Duodenal mucosa (tissue), 2 donors: ENCODE results near the gene NCAM1.

Experiments
- H3K27ac ChIP-seq: one replicate; pipeline ENCODE4 v1.7.0; 2013; ENCODE audit warnings: low read depth, low read length
- H3K27me3 ChIP-seq, 2 donors: one replicate each; pipeline ENCODE4 v1.7.0; 2013; ENCODE audit warnings: low read length in 2 of 2, control low read depth in 1 of 2; ENCODE audit not compliant: insufficient read depth in 2 of 2, control insufficient read depth in 1 of 2
- H3K36me3 ChIP-seq, 2 donors: one replicate each; pipeline ENCODE4 v1.7.0; 2013; ENCODE audit warnings: low read length in 2 of 2, control low read depth in 1 of 2; ENCODE audit not compliant: insufficient read depth in 2 of 2, control insufficient read depth in 1 of 2
- H3K4me1 ChIP-seq, 2 donors: one replicate each; pipeline ENCODE4 v1.7.0; 2013; ENCODE audit warnings: low read length in 2 of 2, control low read depth in 1 of 2; ENCODE audit not compliant: insufficient read depth in 2 of 2, control insufficient read depth in 1 of 2
- H3K4me3 ChIP-seq, 2 donors: one replicate each; pipeline ENCODE4 v1.7.0; 2013; ENCODE audit warnings: low read length in 2 of 2, low read depth in 1 of 2
- H3K9ac ChIP-seq, 2 donors: one replicate each; pipeline ENCODE4 v1.7.0; 2013; ENCODE audit warnings: low read length in 2 of 2, low read depth in 1 of 2
- H3K9me3 ChIP-seq, 2 donors: one replicate each; pipeline ENCODE4 v1.7.0; 2013; ENCODE audit warnings: low read length in 2 of 2, control low read depth in 1 of 2; ENCODE audit not compliant: control insufficient read depth in 1 of 2

Gene NCAM1

GRCh38 chr11:113213549-113213948 is 252.3 kb downstream of the NCAM1 start:
- Histone ChIP-seq H3K4me1 (no peaks in the 10 kb centered on the region), H3K36me3 (no peaks in the 10 kb centered on the region), H3K27ac (no peak overlapping the region)

GRCh38 chr11:113222241-113222640 is 261.0 kb downstream of the NCAM1 start:
- no peak overlapping the region for H3K4me3 ChIP-seq
- no peaks in the 10 kb centered on the region for H3K9me3 ChIP-seq
- no peaks in the 10 kb centered on the region for H3K27me3 ChIP-seq
- no peaks in the 10 kb centered on the region for H3K4me1 ChIP-seq
- no peaks in the 10 kb centered on the region for H3K36me3 ChIP-seq
- no peak overlapping the region for H3K9ac ChIP-seq
- H3K27ac ChIP-seq, result no peak overlapping the region

More at GRCh38 chr11:113213549-113213948, 252.3 kb downstream of the NCAM1 start:
- Histone ChIP-seq H3K9me3 (no peaks in the 10 kb centered on the region), H3K4me3 (no peak overlapping the region), H3K27me3 (no peaks in the 10 kb centered on the region), H3K9ac (no peak overlapping the region)

- Histone ChIP-seq H3K36me3 (no peaks in the 10 kb centered on the region), H3K9ac (no peak overlapping the region), H3K4me1 (no peaks in the 10 kb centered on the region), H3K27me3 (no peaks in the 10 kb centered on the region), H3K27ac (no peak overlapping the region), H3K4me3 (no peak overlapping the region), H3K9me3 (no peaks in the 10 kb centered on the region)
Observed at GRCh38 chr11:113234888-113235287, 273.7 kb downstream of the NCAM1 start.

GRCh38 chr11:113237261-113237660 is 276.0 kb downstream of the NCAM1 start:
- Histone ChIP-seq H3K9ac (no peak overlapping the region), H3K4me3 (no peak overlapping the region), H3K27me3 (no peaks in the 10 kb centered on the region), H3K36me3 (no peaks in the 10 kb centered on the region), H3K4me1 (no peaks in the 10 kb centered on the region), H3K27ac (no peak overlapping the region), H3K9me3 (no peaks in the 10 kb centered on the region)

- no peaks in the 10 kb centered on the region for H3K36me3 ChIP-seq
- peaks cover 0 to 2% of the 10 kb centered on the region in 2 donors for H3K27me3 ChIP-seq
- no peak overlapping the region for H3K9ac ChIP-seq
- no peaks in the 10 kb centered on the region for H3K9me3 ChIP-seq
- H3K27ac ChIP-seq, result no peak overlapping the region
- H3K4me3 ChIP-seq, result no peak overlapping the region
- H3K4me1 ChIP-seq, result no peaks in the 10 kb centered on the region
Observed at GRCh38 chr11:113238721-113239120, 277.5 kb downstream of the NCAM1 start.

- Histone ChIP-seq H3K4me1 (no peaks in the 10 kb centered on the region), H3K9me3 (no peaks in the 10 kb centered on the region), H3K27me3 (peaks cover 0 to 2% of the 10 kb centered on the region in 2 donors), H3K9ac (no peak overlapping the region), H3K36me3 (no peaks in the 10 kb centered on the region), H3K27ac (no peak overlapping the region), H3K4me3 (no peak overlapping the region)
Observed at GRCh38 chr11:113240389-113240788, 279.2 kb downstream of the NCAM1 start.

GRCh38 chr11:113240790-113241635 is 279.8 kb downstream of the NCAM1 start:
- H3K9ac ChIP-seq, result no peak overlapping the region
- H3K27ac ChIP-seq, result no peak overlapping the region
- H3K4me3 ChIP-seq, result no peak overlapping the region
- H3K36me3 ChIP-seq, result no peaks in the 10 kb centered on the region
- no peaks in the 10 kb centered on the region for H3K9me3 ChIP-seq
- H3K27me3 ChIP-seq, result peaks cover 0 to 2% of the 10 kb centered on the region in 2 donors
- no peaks in the 10 kb centered on the region for H3K4me1 ChIP-seq

- no peak overlapping the region for H3K4me3 ChIP-seq
- no peaks in the 10 kb centered on the region for H3K36me3 ChIP-seq
- peaks cover 0 to 2% of the 10 kb centered on the region in 2 donors for H3K27me3 ChIP-seq
- H3K27ac ChIP-seq, result no peak overlapping the region
- H3K9me3 ChIP-seq, result no peaks in the 10 kb centered on the region
- no peaks in the 10 kb centered on the region for H3K4me1 ChIP-seq
- H3K9ac ChIP-seq, result no peak overlapping the region
Observed at GRCh38 chr11:113241636-113242054, 280.4 kb downstream of the NCAM1 start.

GRCh38 chr11:113242060-113242459 is 280.8 kb downstream of the NCAM1 start:
- Histone ChIP-seq H3K9me3 (no peaks in the 10 kb centered on the region), H3K27ac (no peak overlapping the region), H3K4me1 (no peaks in the 10 kb centered on the region), H3K9ac (no peak overlapping the region), H3K4me3 (no peak overlapping the region), H3K27me3 (peaks cover 0 to 2% of the 10 kb centered on the region in 2 donors), H3K36me3 (no peaks in the 10 kb centered on the region)

- Histone ChIP-seq H3K9me3 (no peaks in the 10 kb centered on the region), H3K4me1 (no peaks in the 10 kb centered on the region), H3K36me3 (no peaks in the 10 kb centered on the region), H3K27ac (no peak overlapping the region), H3K4me3 (peak overlapping the region; percentile 35 to 41), H3K9ac (no peak overlapping the region), H3K27me3 (peaks cover 0 to 2% of the 10 kb centered on the region in 2 donors)
Observed at GRCh38 chr11:113242767-113243397, 281.7 kb downstream of the NCAM1 start.
